Epithelial cell of proximal tubule (primary cell): ENCODE measurements around the gene H3-3A. TPM values are rescaled to one million over a fixed set of nuclear protein-coding genes. Genes with fewer than 3 reads are reported as not detected.
A peak's percentile ranks its signal among the peaks of the same experiment; 100 is the strongest.

Experiments
- DNase-seq: peaks from one replicate; pipeline ENCODE4 v3.0.0-alpha.2; 2011; ENCODE audit warnings: low read depth
- H3K4me3 ChIP-seq: 2 replicates; pipeline ENCODE4 v1.5.1; 2011; ENCODE audit warnings: low read depth, mild to moderate bottlenecking, low read length
- CTCF ChIP-seq: conservative IDR thresholded peaks from 2 replicates; pipeline ENCODE4 v1.5.1; 2012; ENCODE audit warnings: low read depth, mild to moderate bottlenecking, low read length
- total RNA-seq: library from RNA; depleted of rRNA; stranded (reverse); fragments of >200 nt; gene quantifications from 2 replicates; pipeline ENCODE4 v1.2.3, GENCODE V29; 2015

H3-3A gene
- total RNA-seq, 1 donor from 2014 or later = 464 TPM

- DNase-seq = no peak
- H3K4me3 ChIP-seq = no peak overlapping the region
- no peak for TF ChIP-seq CTCF
Measured at GRCh38 chr1:226112626-226113025, 50.1 kb downstream of the H3-3A start.

- H3K4me3 ChIP-seq = no peak overlapping the region
- no peak for TF ChIP-seq CTCF
- DNase-seq = no peak
Measured at GRCh38 chr1:226116673-226117072, 54.2 kb downstream of the H3-3A start.

- no peak for TF ChIP-seq CTCF
- no peak overlapping the region for H3K4me3 ChIP-seq
- no peak for DNase-seq
Measured at GRCh38 chr1:226117330-226117729, 54.8 kb downstream of the H3-3A start.

GRCh38 chr1:226118357-226118756 is 55.8 kb downstream of the H3-3A start:
- no peak for DNase-seq
- no peak for TF ChIP-seq CTCF
- no peak overlapping the region for H3K4me3 ChIP-seq

GRCh38 chr1:226119169-226119568 is 56.7 kb downstream of the H3-3A start:
- DNase-seq = no peak
- no peak for TF ChIP-seq CTCF
- no peak overlapping the region for H3K4me3 ChIP-seq

- TF ChIP-seq CTCF = no peak
- no peak for DNase-seq
- H3K4me3 ChIP-seq = no peak overlapping the region
Measured at GRCh38 chr1:226120398-226120797, 57.9 kb downstream of the H3-3A start.

GRCh38 chr1:226121049-226121586 is 58.6 kb downstream of the H3-3A start:
- TF ChIP-seq CTCF = no peak
- H3K4me3 ChIP-seq = peak overlapping the region; percentile 59

More at GRCh38 chr1:226121049-226121586, 58.6 kb downstream of the H3-3A start:
- no peak for DNase-seq
